Nephron progenitor cell (in vitro differentiated cells): ENCODE measurements around the gene RYR3.

Experiments
- DNase-seq: peaks from one replicate; pipeline ENCODE4 v3.0.0; 2021
- H3K27ac Mint-ChIP-seq: 2 replicates; pipeline ENCODE4 v1.8.0; 2021; ENCODE audit warnings: mild to moderate bottlenecking, moderate library complexity, mixed read lengths
- H3K27me3 Mint-ChIP-seq: 2 replicates; pipeline ENCODE4 v1.8.0; 2021; ENCODE audit warnings: mild to moderate bottlenecking, low read depth, mixed read lengths; ENCODE audit not compliant: poor library complexity
- H3K36me3 Mint-ChIP-seq: 2 replicates; pipeline ENCODE4 v1.8.0; 2021; ENCODE audit warnings: low read depth, mixed read lengths
- H3K4me1 Mint-ChIP-seq: 2 replicates; pipeline ENCODE4 v1.8.0; 2021; ENCODE audit warnings: mixed read lengths
- H3K4me3 Mint-ChIP-seq: 2 replicates; pipeline ENCODE4 v1.8.0; 2021; ENCODE audit warnings: mild to moderate bottlenecking, moderate library complexity, mixed read lengths
- H3K9me3 Mint-ChIP-seq: 2 replicates; pipeline ENCODE4 v1.8.0; 2021; ENCODE audit warnings: mild to moderate bottlenecking, moderate library complexity, mixed read lengths
- CTCF ChIP-seq: fragments of 200-600 bp; sonication (generic); IDR thresholded peaks from 2 replicates; pipeline ENCODE4 v1.5.0; 2021; ENCODE audit warnings: antibody characterized with exemption

RYR3 gene

DNA sequence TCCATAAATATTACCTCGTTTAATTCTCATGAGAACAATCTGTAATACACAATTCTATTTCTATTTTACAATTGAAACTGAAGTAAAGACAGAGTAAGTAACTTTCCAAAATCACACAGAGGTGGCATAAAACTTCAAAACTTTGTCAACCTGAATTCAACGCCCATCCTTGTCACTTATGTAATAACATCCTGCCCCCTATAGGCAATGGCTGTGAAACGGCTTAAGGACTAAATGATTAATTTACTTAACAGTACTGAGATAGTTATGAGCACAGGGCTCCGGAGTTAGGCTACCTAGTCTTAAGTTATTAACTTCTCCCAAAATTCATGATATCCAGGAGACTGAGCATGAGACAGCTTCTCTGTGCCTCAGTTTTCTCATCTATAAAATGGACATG, 364.5 kb downstream of the RYR3 start:
- TF ChIP-seq CTCF = peak; percentile 19
- H3K27ac Mint-ChIP-seq = no peak overlapping the region
- peaks cover 8% of the 10 kb centered on the region for H3K27me3 Mint-ChIP-seq
- no peak for DNase-seq
- no peaks in the 10 kb centered on the region for H3K36me3 Mint-ChIP-seq
- peaks cover 46% of the 10 kb centered on the region for H3K4me1 Mint-ChIP-seq
- no peaks in the 10 kb centered on the region for H3K9me3 Mint-ChIP-seq
- H3K4me3 Mint-ChIP-seq = no peak overlapping the region

DNA sequence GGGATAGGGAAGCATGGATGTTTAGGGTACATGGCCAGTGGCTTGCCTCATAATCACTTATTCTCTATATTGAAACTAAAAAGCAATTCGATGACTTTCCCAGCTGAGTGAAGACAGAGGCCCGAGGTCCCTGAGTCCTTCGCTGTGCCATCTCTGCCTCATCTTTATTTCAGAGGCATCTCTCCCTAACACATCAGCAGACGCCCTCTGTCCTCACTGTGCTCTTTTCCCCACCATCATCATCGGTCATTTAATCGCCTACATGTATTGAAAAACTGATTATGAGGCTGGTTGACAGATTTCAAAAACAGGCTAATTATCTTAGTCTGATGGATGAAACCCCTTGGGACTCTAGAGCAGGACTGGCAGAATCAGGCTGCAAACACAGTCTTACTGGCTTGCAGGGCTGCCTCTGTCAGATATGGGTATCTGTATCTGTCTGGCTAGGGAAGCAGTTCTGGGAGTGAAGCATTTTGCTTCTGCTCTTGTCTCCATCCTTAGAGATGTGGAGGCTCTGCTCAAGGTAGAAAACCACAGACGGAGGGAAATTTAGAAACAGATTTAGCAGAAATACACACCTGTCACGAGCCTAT, 366.6 kb downstream of the RYR3 start:
- no peaks in the 10 kb centered on the region for H3K9me3 Mint-ChIP-seq
- H3K4me1 Mint-ChIP-seq = peaks cover 57% of the 10 kb centered on the region
- no peak overlapping the region for H3K27ac Mint-ChIP-seq
- peaks cover 8% of the 10 kb centered on the region for H3K27me3 Mint-ChIP-seq
- no peak for DNase-seq
- no peak overlapping the region for H3K4me3 Mint-ChIP-seq
- no peaks in the 10 kb centered on the region for H3K36me3 Mint-ChIP-seq
- TF ChIP-seq CTCF = no peak

DNA sequence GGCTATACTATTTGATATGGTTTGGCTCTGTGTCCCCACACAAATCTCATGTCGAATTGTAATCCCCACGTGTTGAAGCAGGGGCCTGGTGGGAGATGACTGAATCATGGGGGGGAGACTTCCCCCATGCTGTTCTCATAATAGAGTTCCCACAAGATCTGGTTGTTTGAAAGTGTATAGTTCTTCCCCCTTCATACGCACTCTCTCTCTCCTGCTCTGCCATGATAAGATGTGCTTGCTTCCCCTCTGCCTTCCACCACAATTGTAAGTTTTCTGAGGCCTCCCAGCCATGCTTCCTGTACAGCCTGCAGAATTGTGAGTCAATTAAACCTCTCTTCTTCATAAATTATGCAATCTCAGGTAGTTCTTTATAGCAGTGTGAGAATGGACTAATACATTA, 367.4 kb downstream of the RYR3 start:
- Mint-ChIP-seq H3K36me3 (no peaks in the 10 kb centered on the region), H3K27me3 (peaks cover 8% of the 10 kb centered on the region), H3K4me3 (no peak overlapping the region), H3K27ac (no peak overlapping the region), H3K9me3 (no peaks in the 10 kb centered on the region), H3K4me1 (peaks cover 65% of the 10 kb centered on the region)
- no peak for TF ChIP-seq CTCF
- no peak for DNase-seq

DNA sequence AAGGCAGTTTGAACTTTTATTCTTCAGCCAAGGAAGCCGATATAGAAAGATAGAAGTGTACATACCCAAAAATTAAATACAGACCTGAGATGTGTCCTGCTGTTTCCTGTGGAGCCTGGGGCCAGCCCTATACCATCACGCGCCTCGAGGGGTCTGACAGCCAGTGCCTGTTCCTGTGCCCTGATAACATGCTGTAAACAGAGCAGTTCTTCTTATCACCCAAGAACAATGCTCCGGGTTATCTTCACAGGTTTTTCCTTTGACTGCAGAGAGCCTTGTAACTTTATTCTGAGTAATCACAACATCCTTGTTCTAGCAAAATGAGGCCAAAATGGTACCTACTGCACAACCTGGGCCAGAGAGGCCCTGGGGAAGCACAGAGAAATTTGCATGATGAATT, 367.8 kb downstream of the RYR3 start:
- Mint-ChIP-seq H3K4me1 (peaks cover 69% of the 10 kb centered on the region), H3K36me3 (no peaks in the 10 kb centered on the region), H3K27me3 (peaks cover 7% of the 10 kb centered on the region), H3K4me3 (no peak overlapping the region), H3K27ac (no peak overlapping the region), H3K9me3 (no peaks in the 10 kb centered on the region)
- no peak for TF ChIP-seq CTCF
- no peak for DNase-seq

DNA sequence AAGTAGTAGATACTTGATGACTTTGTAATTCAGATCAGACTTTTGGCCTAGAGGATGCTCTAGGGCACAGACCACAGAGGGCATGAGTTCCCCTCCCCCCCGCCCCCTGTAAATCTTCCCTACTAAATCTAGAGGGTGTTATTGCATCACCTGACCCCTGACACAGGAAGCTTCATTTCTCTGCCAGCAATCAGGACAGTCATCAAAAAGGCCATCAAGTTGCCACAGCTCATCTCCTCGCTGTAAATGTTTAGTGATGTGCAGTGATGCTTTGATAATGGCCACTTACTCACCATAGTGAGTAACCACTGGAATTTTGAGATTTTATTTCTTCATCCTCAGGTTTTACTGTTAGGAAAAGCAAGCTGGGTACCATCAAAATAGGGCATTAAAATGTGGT, 368.3 kb downstream of the RYR3 start:
- Mint-ChIP-seq H3K36me3 (no peaks in the 10 kb centered on the region), H3K9me3 (peaks cover under 1% of the 10 kb centered on the region)
- TF ChIP-seq CTCF = no peak

DNA sequence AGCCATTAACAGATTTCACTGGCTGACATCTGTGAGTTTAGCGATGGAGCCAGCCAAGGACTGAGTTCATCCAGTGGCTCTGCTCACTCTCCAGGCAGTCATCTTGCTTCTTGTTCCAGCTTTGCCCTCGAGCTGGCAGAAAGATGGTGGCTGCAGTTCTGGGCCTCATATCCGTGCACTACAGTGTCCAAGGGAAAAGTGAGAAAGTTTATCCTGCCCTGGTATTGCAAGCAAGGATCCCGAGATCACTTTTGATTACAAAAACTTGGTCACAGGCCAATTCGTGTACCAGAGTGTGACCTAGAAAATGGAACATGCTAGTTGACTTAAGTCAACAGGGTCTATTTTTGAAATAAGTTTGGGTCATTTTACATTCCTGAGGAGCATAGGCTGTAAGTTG, 369.6 kb downstream of the RYR3 start:
- H3K27me3 Mint-ChIP-seq = no peaks in the 10 kb centered on the region
- no peak for DNase-seq
- H3K4me3 Mint-ChIP-seq = no peak overlapping the region
- H3K4me1 Mint-ChIP-seq = peaks cover 69% of the 10 kb centered on the region
- TF ChIP-seq CTCF = no peak
- H3K36me3 Mint-ChIP-seq = peaks cover 10% of the 10 kb centered on the region
- H3K27ac Mint-ChIP-seq = no peak overlapping the region
- H3K9me3 Mint-ChIP-seq = peaks cover 12% of the 10 kb centered on the region

More for the DNA sequence above, 368.3 kb downstream of the RYR3 start:
- H3K27me3 Mint-ChIP-seq = peaks cover 4% of the 10 kb centered on the region
- H3K4me3 Mint-ChIP-seq = no peak overlapping the region
- H3K4me1 Mint-ChIP-seq = peaks cover 69% of the 10 kb centered on the region
- DNase-seq = no peak
- no peak overlapping the region for H3K27ac Mint-ChIP-seq
